ENCODE data around the gene GADL1.

The GADL1 gene

DNA sequence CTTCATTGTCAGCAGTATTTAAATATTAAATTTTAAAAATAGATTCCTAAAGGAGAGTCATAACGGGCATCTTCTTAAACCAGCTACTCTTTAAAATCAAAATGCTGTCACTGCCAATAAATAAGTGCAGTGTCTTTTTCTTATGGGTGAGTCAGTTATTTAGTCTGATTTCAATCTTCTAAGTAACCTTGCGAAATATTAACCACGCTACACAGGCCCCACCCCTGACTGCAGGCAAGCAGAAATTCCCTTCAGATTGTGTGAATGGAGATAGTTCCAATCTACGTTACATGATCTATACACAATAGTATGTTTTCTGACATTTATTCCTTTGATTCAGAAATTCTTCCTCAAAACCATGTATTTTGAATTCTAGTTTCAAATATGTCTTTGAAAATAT is 141.5 kb downstream of the GADL1 start:
- peak; percentile 60 for DNase-seq

DNA sequence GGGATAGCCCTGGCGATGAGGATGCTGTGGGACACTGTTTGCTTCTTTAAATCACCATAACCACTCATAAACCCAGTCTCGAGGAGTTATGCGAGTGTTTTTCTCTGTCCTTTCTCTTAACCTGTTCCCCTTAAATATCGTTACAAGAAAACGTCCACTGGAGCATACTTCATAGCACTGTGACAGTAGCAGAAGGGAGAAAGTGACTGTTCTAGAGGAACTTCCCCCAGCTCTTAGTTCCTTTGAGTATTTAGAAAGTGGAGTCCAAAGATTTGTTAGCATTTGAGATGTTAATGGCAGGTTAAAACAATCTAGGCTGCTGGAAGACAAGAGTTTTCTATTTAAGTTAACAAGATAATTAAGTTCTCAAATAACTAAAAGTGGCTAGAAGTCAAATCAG is 142.0 kb downstream of the GADL1 start:
- DNase-seq: no peak

DNA sequence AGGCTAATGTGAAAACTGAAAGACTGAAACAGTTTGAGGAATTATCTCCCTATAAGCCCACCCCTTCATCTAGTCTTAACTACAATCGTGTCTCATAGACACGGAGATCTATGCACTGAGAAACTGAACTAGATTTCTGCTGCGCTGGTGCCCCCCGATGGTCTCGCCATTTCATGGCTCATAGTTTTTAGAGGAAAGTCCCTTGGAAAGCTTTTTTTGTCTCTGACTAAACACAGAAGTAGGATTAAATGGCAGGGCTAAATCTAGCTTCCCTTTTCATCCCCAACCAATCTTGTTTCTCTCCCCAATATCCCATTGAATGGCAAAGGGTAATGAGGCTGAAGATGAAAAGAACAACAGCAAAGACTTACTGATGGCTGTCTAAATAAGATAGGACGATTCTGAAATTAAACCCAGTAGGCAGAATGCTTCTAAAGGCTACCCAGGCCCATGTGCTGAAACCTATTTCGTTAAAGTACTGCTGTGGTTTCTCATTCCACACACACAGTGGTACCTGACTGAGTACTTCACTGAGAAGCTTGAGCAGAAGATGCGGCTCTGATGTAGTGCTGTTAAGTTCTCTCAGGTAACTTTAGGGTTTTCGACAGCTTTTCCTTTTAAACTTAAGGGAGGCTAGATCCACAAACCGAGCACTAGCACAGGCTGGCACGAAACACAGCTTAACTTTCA is 142.7 kb downstream of the GADL1 start:
- peak; percentile 45 for DNase-seq

DNA sequence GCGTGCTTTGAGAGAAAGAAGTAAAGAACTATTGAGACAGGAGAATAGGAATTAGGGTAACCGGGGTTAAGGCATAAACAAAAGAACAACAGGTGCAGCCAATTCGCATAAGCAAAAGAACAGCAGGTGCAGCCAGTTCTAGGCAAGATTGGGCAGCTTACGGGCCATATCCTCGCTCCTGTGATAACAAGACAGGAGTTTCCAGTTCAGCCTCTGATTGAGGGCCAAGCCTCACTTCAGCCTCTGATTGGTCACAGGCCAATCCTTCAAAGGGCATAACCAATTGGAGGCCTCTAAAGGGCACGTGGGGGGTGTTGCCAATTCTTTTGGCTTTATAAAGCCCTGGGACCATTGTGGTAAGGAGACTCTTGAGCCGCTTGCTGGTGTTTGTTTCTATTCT is 143.5 kb downstream of the GADL1 start:
- no peak for DNase-seq

DNA sequence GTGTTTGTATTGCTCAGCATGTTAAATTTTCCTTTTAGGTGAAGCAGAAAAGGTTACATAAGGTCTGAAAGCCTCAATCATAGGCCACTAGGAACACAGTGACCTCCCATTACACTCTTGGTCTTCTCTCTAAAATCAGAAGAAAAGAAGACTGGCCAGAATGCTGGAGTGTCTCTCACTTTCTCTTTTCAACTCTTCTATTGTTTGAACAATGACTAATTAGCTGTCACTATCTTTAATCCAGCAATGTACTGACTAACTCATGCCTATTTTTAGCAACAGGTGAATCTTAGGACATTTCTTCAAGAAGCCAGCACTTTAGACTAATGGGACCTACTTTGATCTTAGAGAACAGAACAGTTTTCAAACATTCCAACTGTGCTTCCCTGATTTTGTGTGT is 145.2 kb downstream of the GADL1 start:
- DNase-seq: no peak

- peak; percentile 58 for DNase-seq
Observed at GRCh38 chr3:30747771-30748281, 146.6 kb downstream of the GADL1 start.

- no peak for DNase-seq
Observed at GRCh38 chr3:30743641-30744317, 150.7 kb downstream of the GADL1 start.

- peak; percentile 4 for DNase-seq
Observed at GRCh38 chr3:30742796-30743619, 151.5 kb downstream of the GADL1 start.

- DNase-seq: no peak
Observed at GRCh38 chr3:30741889-30742288, 152.6 kb downstream of the GADL1 start.

- DNase-seq: no peak
Observed at GRCh38 chr3:30738605-30739004, 155.9 kb downstream of the GADL1 start.

DNA sequence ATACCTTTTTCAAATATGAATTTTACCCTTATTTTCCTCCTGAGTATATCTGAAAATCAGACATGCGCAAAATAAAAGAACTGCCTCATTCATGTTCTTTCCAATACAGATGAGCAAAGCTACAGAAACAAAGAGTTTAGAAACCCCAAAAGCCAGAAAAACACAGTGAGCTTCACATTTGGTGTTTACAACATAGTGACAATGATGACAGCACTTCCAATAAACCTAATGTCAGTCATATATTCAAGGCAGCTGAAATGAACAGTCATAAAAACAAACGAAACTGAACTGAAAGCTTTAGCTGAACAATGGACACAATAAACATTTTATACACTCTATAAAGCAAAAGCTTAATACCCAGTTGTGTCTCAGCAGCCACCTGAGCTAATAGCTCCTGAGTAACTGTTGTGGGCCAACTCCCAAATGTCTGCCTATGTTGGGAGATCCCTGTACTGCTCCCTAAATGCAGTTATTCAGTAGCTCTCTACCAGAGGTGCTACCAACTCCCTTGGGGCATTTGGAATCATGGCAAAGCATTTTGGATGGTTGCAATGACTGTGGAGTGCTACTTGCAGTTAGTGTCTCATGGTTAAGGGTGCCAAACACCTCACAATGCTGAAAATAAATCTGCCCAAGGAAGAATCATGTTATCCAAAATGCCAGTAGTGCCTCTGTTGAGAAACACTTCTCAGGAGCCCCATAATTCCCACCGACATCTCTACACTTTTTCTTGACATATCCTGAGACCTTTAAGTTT is 156.5 kb downstream of the GADL1 start:
- no peak for DNase-seq

GRCh38 chr3:30733696-30734095 is 160.8 kb downstream of the GADL1 start:
- no peak for DNase-seq

DNA sequence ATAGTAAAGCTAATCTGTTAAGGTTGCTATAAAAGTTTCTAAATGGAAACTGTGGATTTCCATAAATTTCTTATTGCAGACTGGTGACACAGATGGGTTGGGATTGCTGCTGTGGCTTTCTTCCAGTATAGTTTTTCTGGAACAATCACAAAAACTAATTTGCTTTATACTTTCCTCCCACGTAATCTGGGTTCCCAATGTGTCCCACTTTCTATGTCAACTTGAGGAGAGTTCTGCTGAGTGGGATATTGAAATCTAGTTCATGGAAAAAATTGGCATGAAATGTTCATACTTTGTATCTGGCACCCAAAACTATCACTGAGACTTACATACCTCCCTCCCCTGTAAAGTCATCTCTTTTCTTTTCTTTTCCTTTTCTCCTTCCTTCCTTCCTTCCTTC is 161.3 kb downstream of the GADL1 start:
- no peak for DNase-seq

- no peak for DNase-seq
Observed at GRCh38 chr3:30730967-30731366, 163.5 kb downstream of the GADL1 start.

DNA sequence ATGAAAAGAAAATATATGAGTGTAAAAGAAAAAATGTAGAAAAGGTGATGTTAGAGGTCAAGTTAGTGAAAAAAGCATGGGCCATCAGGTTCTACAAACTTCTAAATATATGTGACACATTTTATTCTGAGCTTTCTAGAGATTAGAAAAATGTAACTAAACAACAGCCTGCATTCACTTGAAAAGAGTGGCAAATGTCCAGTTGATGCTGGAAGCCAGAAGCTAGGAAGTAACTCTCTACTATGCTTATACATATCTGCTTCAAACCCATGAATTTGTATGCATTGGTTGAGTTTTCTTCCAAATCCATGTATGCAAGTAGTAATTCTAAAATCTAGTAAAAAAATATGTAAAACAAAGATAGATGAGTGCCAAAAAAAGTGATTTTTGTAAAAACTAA is 164.5 kb downstream of the GADL1 start:
- DNase-seq: no peak

DNA sequence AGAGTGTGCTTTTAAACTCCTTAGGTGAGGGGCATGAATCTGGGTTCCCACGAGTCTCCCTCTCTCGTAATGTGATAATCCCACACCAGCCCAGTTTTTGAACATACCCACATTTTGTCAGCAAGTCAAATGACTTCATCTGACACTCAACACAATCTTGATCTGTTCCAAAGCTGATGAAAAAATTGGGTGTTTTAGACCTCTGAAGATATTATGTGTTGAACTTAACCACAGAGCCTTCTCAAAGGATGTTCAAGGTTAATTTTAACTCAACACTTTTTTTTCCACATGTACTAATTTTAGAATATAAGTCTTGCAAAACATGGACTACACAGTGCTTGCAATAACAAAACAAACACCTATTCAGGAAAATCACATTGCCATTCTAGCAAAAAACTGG is 164.9 kb downstream of the GADL1 start:
- DNase-seq: no peak

GRCh38 chr3:30728143-30728542 is 166.3 kb downstream of the GADL1 start:
- DNase-seq: no peak

- peak; percentile 58 for DNase-seq
Observed at GRCh38 chr3:30724863-30725262, 169.6 kb downstream of the GADL1 start.

GRCh38 chr3:30723211-30723610 is 171.2 kb downstream of the GADL1 start:
- DNase-seq: no peak

- no peak for DNase-seq
Observed at GRCh38 chr3:30721314-30721634, 173.2 kb downstream of the GADL1 start.

DNA sequence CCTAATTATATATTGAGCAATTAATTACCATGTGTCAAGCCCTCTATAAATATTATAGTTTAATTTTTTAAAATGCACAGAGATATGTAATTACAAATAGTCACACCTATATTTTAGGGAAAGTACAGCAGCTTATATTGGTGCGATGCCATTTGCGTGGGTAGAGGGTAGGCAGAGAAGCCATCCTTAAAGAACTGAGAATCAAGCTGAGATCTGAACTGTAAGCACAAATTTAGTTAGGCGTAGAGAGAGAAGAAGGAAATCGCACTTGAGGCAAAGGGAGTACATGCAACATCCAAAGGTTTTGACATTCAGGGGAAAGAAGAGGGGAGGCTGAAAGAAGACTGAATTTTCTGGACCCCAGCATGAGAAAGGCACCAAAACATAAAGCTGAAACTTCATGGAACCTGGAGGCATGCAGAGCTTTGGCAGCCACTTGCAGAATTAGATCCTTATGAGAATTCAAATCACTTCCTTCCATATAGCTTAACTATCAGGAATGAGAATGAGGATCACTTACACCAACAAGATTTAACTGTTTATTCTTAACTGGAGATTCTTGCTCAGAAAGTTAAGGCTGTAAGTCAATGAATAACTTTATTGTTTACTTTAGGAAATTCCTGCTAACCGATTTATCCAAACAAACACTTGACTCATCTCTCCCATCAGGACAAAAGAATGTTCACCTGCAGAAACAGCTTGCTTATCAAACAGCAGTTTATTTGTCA is 173.7 kb downstream of the GADL1 start:
- no peak for DNase-seq

DNA sequence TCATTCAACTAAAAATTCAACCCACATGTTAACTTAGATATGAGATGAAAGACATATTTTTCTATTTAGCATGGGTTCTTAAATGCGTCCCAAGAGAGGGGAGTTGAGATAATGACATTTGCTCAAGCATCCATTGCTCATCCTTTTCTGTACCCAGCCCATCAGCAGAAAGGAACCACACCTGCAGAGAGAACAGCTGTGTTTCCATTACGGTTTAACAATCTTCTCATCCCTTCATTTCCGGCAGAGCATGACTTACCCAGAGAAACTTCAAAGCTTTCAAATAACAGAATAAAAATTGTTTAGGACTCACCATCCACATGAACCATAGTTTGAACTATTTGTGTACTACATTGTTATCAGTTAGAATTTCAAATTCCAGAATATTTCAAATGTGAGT is 174.9 kb downstream of the GADL1 start:
- no peak for DNase-seq
